Astrocyte (in vitro differentiated cells and primary cell): ENCODE data around the gene CAPRIN1.

Experiments used
- EZH2 ChIP-seq: IDR thresholded peaks from 2 replicates; pipeline ENCODE4 v1.6.1; 2012; ENCODE audit warnings: mild to moderate bottlenecking, low read length, inconsistent platforms; ENCODE audit not compliant: insufficient read depth
- TF ChIP-seq, protein P1 (sequence below): IDR thresholded peaks from 2 replicates; pipeline ENCODE4 v1.5.1; 2011; ENCODE audit warnings: low read depth, mild to moderate bottlenecking, inconsistent platforms, low read length, moderate library complexity; ENCODE audit not compliant: insufficient read depth

- TF ChIP-seq, protein P1, sequence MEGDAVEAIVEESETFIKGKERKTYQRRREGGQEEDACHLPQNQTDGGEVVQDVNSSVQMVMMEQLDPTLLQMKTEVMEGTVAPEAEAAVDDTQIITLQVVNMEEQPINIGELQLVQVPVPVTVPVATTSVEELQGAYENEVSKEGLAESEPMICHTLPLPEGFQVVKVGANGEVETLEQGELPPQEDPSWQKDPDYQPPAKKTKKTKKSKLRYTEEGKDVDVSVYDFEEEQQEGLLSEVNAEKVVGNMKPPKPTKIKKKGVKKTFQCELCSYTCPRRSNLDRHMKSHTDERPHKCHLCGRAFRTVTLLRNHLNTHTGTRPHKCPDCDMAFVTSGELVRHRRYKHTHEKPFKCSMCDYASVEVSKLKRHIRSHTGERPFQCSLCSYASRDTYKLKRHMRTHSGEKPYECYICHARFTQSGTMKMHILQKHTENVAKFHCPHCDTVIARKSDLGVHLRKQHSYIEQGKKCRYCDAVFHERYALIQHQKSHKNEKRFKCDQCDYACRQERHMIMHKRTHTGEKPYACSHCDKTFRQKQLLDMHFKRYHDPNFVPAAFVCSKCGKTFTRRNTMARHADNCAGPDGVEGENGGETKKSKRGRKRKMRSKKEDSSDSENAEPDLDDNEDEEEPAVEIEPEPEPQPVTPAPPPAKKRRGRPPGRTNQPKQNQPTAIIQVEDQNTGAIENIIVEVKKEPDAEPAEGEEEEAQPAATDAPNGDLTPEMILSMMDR = no peak
- no peak for TF ChIP-seq EZH2
Measured at GRCh38 chr11:34145847-34146381, 94.4 kb downstream of the CAPRIN1 start.
